K562 (cell line): ENCODE measurements around the gene COL6A6. TPM values are rescaled to one million over a fixed set of nuclear protein-coding genes. Genes with fewer than 3 reads are reported as not detected.

Source experiments
- ATAC-seq: fragments of 200-7000 bp; cut with Tn5 transposase; 3 replicates; pipeline ENCODE4 v1.9.1; 2020; ENCODE audit warnings: moderate library complexity
- BruUV-seq: library from RNA; stranded (reverse); fragments of 400-500 nt; replicated peaks from 2 replicates; lab custom pipeline; 2021; lab: Mats Ljungman, UMichigan
- CTCF ChIA-PET: fragments of 300-600 bp; formaldehyde crosslinking; extraction: SDS; loops from one replicate; lab custom pipeline; 2021; ENCODE audit warnings: low intra/inter-chr PET ratio; lab: Yijun Ruan, JAX
- POLR2A ChIA-PET: fragments of 300-600, 350-650 bp; sonication (Branson Sonifier 250); formaldehyde crosslinking; extraction: SDS; loops from one replicate; lab custom pipeline; 2021; ENCODE audit warnings: antibody characterized with exemption, inconsistent platforms; lab: Yijun Ruan, JAX
- DNase-seq, 4 experiments: peaks; one replicate each; pipeline versions ENCODE4 v3.0.0 to v3.0.0-alpha.2; 2011 to 2018; ENCODE audit warnings: low spot score in 3 of 4, mixed read lengths in 3 of 4; ENCODE audit errors: extremely low read depth in 1 of 4
- FAIRE-seq: peaks from 2 replicates; lab custom pipeline; 2011; peaks lifted over from hg19 to GRCh38; lab: Jason Lieb, UNC
- H2AFZ ChIP-seq: 2 replicates; pipeline ENCODE4 v1.6.0; 2011; ENCODE audit warnings: low read depth, low read length, control low read depth, inconsistent platforms
- H3K27ac ChIP-seq: fragments of 200-600 bp; 3 replicates; pipeline ENCODE4 v1.8.0; 2011; ENCODE audit warnings: low read depth, mild to moderate bottlenecking, control low read depth, inconsistent platforms, low read length, moderate library complexity, mixed read lengths; ENCODE audit errors: extremely low read depth
- H3K27me3 ChIP-seq, 2 experiments: fragments of 300-600 bp in 1 of 2; 2 replicates in 1 of 2; 3 replicates in 1 of 2; pipeline versions ENCODE4 v1.6.0 to v1.8.0; 2011; ENCODE audit warnings: inconsistent platforms in 2 of 2, low read length in 2 of 2, mild to moderate bottlenecking in 1 of 2, mixed read lengths in 1 of 2, moderate library complexity in 1 of 2; ENCODE audit not compliant: control insufficient read depth in 2 of 2, insufficient read depth in 2 of 2
- H3K36me3 ChIP-seq: fragments of 300-600 bp; 3 replicates; pipeline ENCODE4 v1.8.0; 2011; ENCODE audit warnings: mild to moderate bottlenecking, low read length, inconsistent platforms; ENCODE audit not compliant: control insufficient read depth, insufficient read depth
- H3K4me1 ChIP-seq, 2 experiments: fragments of 200-600 bp in 1 of 2; replicated peaks in 1 of 2; 2 replicates in 1 of 2; 3 replicates in 1 of 2; pipeline versions ENCODE4 v1.5.1 to v1.8.0; 2011; ENCODE audit warnings: inconsistent platforms in 2 of 2, low read length in 2 of 2, mild to moderate bottlenecking in 1 of 2, mixed read lengths in 1 of 2, moderate library complexity in 1 of 2; ENCODE audit not compliant: control insufficient read depth in 2 of 2, insufficient read depth in 2 of 2
- H3K4me2 ChIP-seq: 2 replicates; pipeline ENCODE4 v1.6.1; 2011; ENCODE audit warnings: low read length, control low read depth, inconsistent platforms, mixed read lengths; ENCODE audit not compliant: insufficient read depth
- H3K4me3 ChIP-seq: fragments of 200-600 bp; sonication (generic), shearing (Covaris generic); 2 replicates; pipeline ENCODE4 v1.5.1; 2016; ENCODE audit warnings: control low read depth, inconsistent platforms
- H3K79me2 ChIP-seq: fragments of 200-600 bp; 3 replicates; pipeline ENCODE4 v1.8.0; 2011; ENCODE audit warnings: low read length, inconsistent platforms; ENCODE audit not compliant: control insufficient read depth, insufficient read depth
- H3K9ac ChIP-seq, 2 experiments: 2 replicates each; pipeline versions ENCODE4 v1.6.0 to v1.6.1; 2011; ENCODE audit warnings: low read depth in 2 of 2, low read length in 2 of 2, control low read depth in 1 of 2, inconsistent platforms in 1 of 2, mild to moderate bottlenecking in 1 of 2, mixed read lengths in 1 of 2; ENCODE audit not compliant: insufficient read depth in 1 of 2
- H3K9me1 ChIP-seq: one replicate; pipeline ENCODE4 v1.6.0; 2011; ENCODE audit warnings: inconsistent platforms, mild to moderate bottlenecking, low read length, moderate library complexity; ENCODE audit not compliant: control insufficient read depth, insufficient read depth
- H3K9me3 ChIP-seq: replicated peaks from 2 replicates; pipeline ENCODE4 v1.5.1; 2011; ENCODE audit warnings: low read depth, low read length, inconsistent platforms; ENCODE audit not compliant: control insufficient read depth, insufficient read depth
- H4K20me1 ChIP-seq: replicated peaks from 2 replicates; pipeline ENCODE4 v1.6.1; 2011; ENCODE audit warnings: low read length, inconsistent platforms, mixed read lengths; ENCODE audit not compliant: control insufficient read depth, insufficient read depth
- BCL6 ChIP-seq: fragments of 250-450 bp; sonication (Bioruptor Pico); IDR thresholded peaks from 2 replicates; pipeline ENCODE4 v1.4.0; 2020
- C11orf30 ChIP-seq: fragments of 450-650 bp; IDR thresholded peaks from 2 replicates; pipeline ENCODE4 v1.6.1; 2016; ENCODE audit warnings: low read depth, mild to moderate bottlenecking
- CBFA2T3 ChIP-seq: fragments of 450-650 bp; IDR thresholded peaks from 2 replicates; pipeline ENCODE4 v1.6.1; 2017
- CHD1 ChIP-seq: fragments of 200-600 bp; sonication (generic); IDR thresholded peaks from one replicate; pipeline ENCODE4 v1.6.1; 2012; ENCODE audit warnings: mild to moderate bottlenecking, moderate library complexity, low read length, inconsistent platforms
- CTCFL ChIP-seq: IDR thresholded peaks from 2 replicates; pipeline ENCODE4 v1.6.1; 2011; ENCODE audit warnings: borderline replicate concordance, low read depth, mild to moderate bottlenecking, moderate library complexity, low read length; ENCODE audit not compliant: insufficient read depth, poor library complexity, severe bottlenecking
- EWSR1 ChIP-seq: fragments of 450-650 bp; IDR thresholded peaks from 2 replicates; pipeline ENCODE4 v1.6.1; 2018; ENCODE audit warnings: borderline replicate concordance, mild to moderate bottlenecking, low read depth, moderate library complexity; ENCODE audit not compliant: partially characterized antibody
- FOXA3 ChIP-seq, 2 experiments: fragments of 450-650 bp in 1 of 2; sonication (generic) in 1 of 2; formaldehyde crosslinking; IDR thresholded peaks in 1 of 2; conservative IDR thresholded peaks in 1 of 2; 2 replicates each; pipeline versions ENCODE4 v1.4.0 to v1.8.0; 2020 to 2022; ENCODE audit warnings: mild to moderate bottlenecking in 2 of 2, missing genetic modification reagents in 1 of 2
- HDAC6 ChIP-seq: IDR thresholded peaks from 2 replicates; pipeline ENCODE4 v1.6.1; 2012; ENCODE audit warnings: low read depth, mild to moderate bottlenecking, control low read depth, inconsistent platforms, low read length, moderate library complexity
- LARP7 ChIP-seq: fragments of 450-650 bp; IDR thresholded peaks from 2 replicates; pipeline ENCODE4 v1.6.1; 2016
- MBD2 ChIP-seq: sonication (generic); IDR thresholded peaks from 2 replicates; pipeline ENCODE4 v1.6.1; 2016; ENCODE audit warnings: low read depth, borderline replicate concordance
- NBN ChIP-seq: fragments of 450-650 bp; IDR thresholded peaks from 2 replicates; pipeline ENCODE4 v1.6.1; 2016; ENCODE audit warnings: low read depth, mild to moderate bottlenecking
- NCOA4 ChIP-seq: fragments of 450-650 bp; IDR thresholded peaks from 2 replicates; pipeline ENCODE4 v1.6.1; 2018; ENCODE audit warnings: mild to moderate bottlenecking; ENCODE audit not compliant: partially characterized antibody
- RBM22 ChIP-seq: fragments of 200-400 bp; formaldehyde crosslinking; IDR thresholded peaks from 2 replicates; pipeline ENCODE4 v1.6.1; 2018; ENCODE audit warnings: low read length, low read depth; ENCODE audit not compliant: poor library complexity, severe bottlenecking
- ZBTB8A ChIP-seq: fragments of 450-650 bp; IDR thresholded peaks from 2 replicates; pipeline ENCODE4 v1.6.1; 2018; ENCODE audit warnings: mild to moderate bottlenecking, moderate library complexity; ENCODE audit not compliant: partially characterized antibody
- WGBS: fragments of 100-300 bp; shearing (Covaris generic); methylation state at CpG from one replicate; pipeline ENCODE4 v1.1.6; 2016; ENCODE audit warnings: low coverage, mixed read lengths; ENCODE audit not compliant: insufficient coverage; ENCODE audit errors: missing lambda C conversion rate; 5-methylcytosine and 5-hydroxymethylcytosine counted together
- in situ Hi-C: fragments of 300-500 bp; cut with MboI; formaldehyde crosslinking; loops from 4 replicates; pipeline ENCODE4 v1.15.0; 2018; ENCODE audit warnings: inconsistent platforms, mixed read lengths
- intact Hi-C: fragments of 100-400 bp; cut with micrococcal nuclease; formaldehyde crosslinking; loops from 2 replicates; pipeline ENCODE4 v1.14.2; 2022
- polyA plus RNA-seq, 8 experiments: library from polyadenylated mRNA; depleted of rRNA in 4 of 8; stranded (reverse) in 5 of 8; unstranded in 3 of 8; fragments of >200 nt; fragmentation: Nextera tagmentation in 2 of 8; fragmentation: Illumina TruSeq in 1 of 8; extraction: Ambion mirVana in 2 of 8; extraction: Trizol in 1 of 8; gene quantifications; 2 replicates each; pipeline versions ENCODE4 v1.2.1 to v1.2.3, GENCODE V29; 2011 to 2014; ENCODE audit warnings: inconsistent platforms in 1 of 8, missing spikeins in 1 of 8
- total RNA-seq, 7 experiments: library from RNA; depleted of rRNA in 6 of 7; stranded (reverse); fragments of >200 nt in 6 of 7; fragmentation: Illumina TruSeq in 2 of 7; extraction: Trizol in 2 of 7; gene quantifications; 2 replicates each; pipeline versions ENCODE4 v1.2.1 to v1.2.3, GENCODE V29; 2011 to 2021; ENCODE audit warnings: low replicate concordance in 1 of 7
- TF ChIP-seq, protein P1 (sequence below): fragments of 450-650 bp; IDR thresholded peaks from 2 replicates; pipeline ENCODE4 v1.7.0; 2016; ENCODE audit warnings: borderline replicate concordance
- TF ChIP-seq, protein P2 (sequence below): sonication (generic); formaldehyde crosslinking; IDR thresholded peaks from 2 replicates; pipeline ENCODE4 v1.8.0; 2022; ENCODE audit warnings: mild to moderate bottlenecking, missing genetic modification reagents, borderline replicate concordance

The COL6A6 gene
- total and polyA plus RNA-seq, 9 of the 15 experiments (the other 6 are each of a cell fraction or from before 2014, with no cell fraction given): 0.03 to 0.04 (median 0.03) TPM; not detected in 4

- no peak overlapping the region for H3K27ac ChIP-seq
- H3K4me1 ChIP-seq: peaks cover 0 to 7% of the 10 kb centered on the region in 2 experiments; a peak in 3 of 5 replicates
- no peaks in the 10 kb centered on the region for H3K79me2 ChIP-seq
- intact Hi-C loops: no loop called here
- peaks cover 3 to 13% of the 10 kb centered on the region in 2 experiments; a peak in 3 of 5 replicates for H3K27me3 ChIP-seq
- 17% methylated on average over 9 of the region's 11 CpGs for WGBS
- TF ChIP-seq MBD2 (no peak), CHD1 (no peak), ZBTB8A (no peak), NBN (no peak), CBFA2T3 (no peak), EWSR1 (no peak), RBM22 (no peak), LARP7 (no peak), NCOA4 (no peak), BCL6 (CRISPR knock-in tag) (no peak), HDAC6 (no peak), FOXA3 (CRISPR knock-in tag; conservative IDR thresholded peaks at IDR 0.05 in 1 of 2, IDR thresholded peaks at IDR 0.05 in 1 of 2) (no peak), C11orf30 (no peak), CTCFL (no peak)
- TF ChIP-seq, protein P1, sequence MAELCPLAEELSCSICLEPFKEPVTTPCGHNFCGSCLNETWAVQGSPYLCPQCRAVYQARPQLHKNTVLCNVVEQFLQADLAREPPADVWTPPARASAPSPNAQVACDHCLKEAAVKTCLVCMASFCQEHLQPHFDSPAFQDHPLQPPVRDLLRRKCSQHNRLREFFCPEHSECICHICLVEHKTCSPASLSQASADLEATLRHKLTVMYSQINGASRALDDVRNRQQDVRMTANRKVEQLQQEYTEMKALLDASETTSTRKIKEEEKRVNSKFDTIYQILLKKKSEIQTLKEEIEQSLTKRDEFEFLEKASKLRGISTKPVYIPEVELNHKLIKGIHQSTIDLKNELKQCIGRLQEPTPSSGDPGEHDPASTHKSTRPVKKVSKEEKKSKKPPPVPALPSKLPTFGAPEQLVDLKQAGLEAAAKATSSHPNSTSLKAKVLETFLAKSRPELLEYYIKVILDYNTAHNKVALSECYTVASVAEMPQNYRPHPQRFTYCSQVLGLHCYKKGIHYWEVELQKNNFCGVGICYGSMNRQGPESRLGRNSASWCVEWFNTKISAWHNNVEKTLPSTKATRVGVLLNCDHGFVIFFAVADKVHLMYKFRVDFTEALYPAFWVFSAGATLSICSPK: no peak
- TF ChIP-seq, protein P2, sequence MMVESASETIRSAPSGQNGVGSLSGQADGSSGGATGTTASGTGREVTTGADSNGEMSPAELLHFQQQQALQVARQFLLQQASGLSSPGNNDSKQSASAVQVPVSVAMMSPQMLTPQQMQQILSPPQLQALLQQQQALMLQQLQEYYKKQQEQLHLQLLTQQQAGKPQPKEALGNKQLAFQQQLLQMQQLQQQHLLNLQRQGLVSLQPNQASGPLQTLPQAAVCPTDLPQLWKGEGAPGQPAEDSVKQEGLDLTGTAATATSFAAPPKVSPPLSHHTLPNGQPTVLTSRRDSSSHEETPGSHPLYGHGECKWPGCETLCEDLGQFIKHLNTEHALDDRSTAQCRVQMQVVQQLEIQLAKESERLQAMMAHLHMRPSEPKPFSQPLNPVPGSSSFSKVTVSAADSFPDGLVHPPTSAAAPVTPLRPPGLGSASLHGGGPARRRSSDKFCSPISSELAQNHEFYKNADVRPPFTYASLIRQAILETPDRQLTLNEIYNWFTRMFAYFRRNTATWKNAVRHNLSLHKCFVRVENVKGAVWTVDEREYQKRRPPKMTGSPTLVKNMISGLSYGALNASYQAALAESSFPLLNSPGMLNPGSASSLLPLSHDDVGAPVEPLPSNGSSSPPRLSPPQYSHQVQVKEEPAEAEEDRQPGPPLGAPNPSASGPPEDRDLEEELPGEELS: no peak
- peak; percentile 65 for ATAC-seq
- in situ Hi-C loops: no loop called here
- ChIA-PET CTCF (no interaction called here), POLR2A (no interaction called here)
- H3K36me3 ChIP-seq: no peaks in the 10 kb centered on the region
- no peaks in the 10 kb centered on the region for H3K9me1 ChIP-seq
- no peak overlapping the region for H3K4me2 ChIP-seq
- H3K4me3 ChIP-seq: no peak overlapping the region
- no peaks in the 10 kb centered on the region for H3K9me3 ChIP-seq
- DNase-seq: peak in 1 of 4 experiments; percentile 15
- no TSS peak for BruUV-seq
- no peak for FAIRE-seq
- H4K20me1 ChIP-seq: no peaks in the 10 kb centered on the region
- H2AFZ ChIP-seq: no peak overlapping the region
- no peak overlapping the region for H3K9ac ChIP-seq
Measured at GRCh38 chr3:130517602-130518001, 625 bp downstream of the COL6A6 start.
